Endothelial cell of umbilical vein (primary cell): ENCODE measurements around the gene DCLK1. TPM values are rescaled to one million over a fixed set of nuclear protein-coding genes. Genes with fewer than 3 reads are reported as not detected.

Experiments
- BruUV-seq: library from RNA; stranded (reverse); fragments of 400-500 nt; replicated peaks from 2 replicates; lab custom pipeline; 2021; lab: Mats Ljungman, UMichigan
- CTCF ChIA-PET: fragments of 300-600, 350-600 bp; sonication (Branson Sonifier 250); formaldehyde crosslinking; loops from one replicate; lab custom pipeline; 2021; ENCODE audit warnings: antibody characterized with exemption, inconsistent platforms; lab: Charles Lee
- POLR2A ChIA-PET: fragments of 300-600, 350-600 bp; sonication (Branson Sonifier 250); formaldehyde crosslinking; loops from one replicate; lab custom pipeline; 2021; ENCODE audit warnings: antibody characterized with exemption, inconsistent platforms; lab: Charles Lee
- DNase-seq: peaks from one replicate; pipeline ENCODE4 v3.0.0-alpha.2; 2011; ENCODE audit warnings: low read depth, low spot score
- FAIRE-seq: peaks from 2 replicates; lab custom pipeline; 2011; peaks lifted over from hg19 to GRCh38; lab: Jason Lieb, UNC
- H2AFZ ChIP-seq: 2 replicates; pipeline ENCODE4 v1.6.0; 2012; ENCODE audit warnings: low read depth, low read length, control low read depth, inconsistent platforms
- H3K27ac ChIP-seq: 2 replicates; pipeline ENCODE4 v1.5.1; 2011; ENCODE audit warnings: low read depth, mild to moderate bottlenecking, control low read depth, low read length, moderate library complexity; ENCODE audit not compliant: insufficient read depth
- H3K27me3 ChIP-seq, 2 experiments: 2 replicates each; pipeline versions ENCODE4 v1.6.0 to v1.6.1; 2011; ENCODE audit warnings: low read length in 2 of 2, mixed read lengths in 1 of 2; ENCODE audit not compliant: control insufficient read depth in 2 of 2, insufficient read depth in 2 of 2
- H3K36me3 ChIP-seq, 2 experiments: 2 replicates in 1 of 2; 3 replicates in 1 of 2; pipeline ENCODE4 v1.5.1; 2011; ENCODE audit warnings: low read length in 2 of 2, mild to moderate bottlenecking in 1 of 2, moderate library complexity in 1 of 2; ENCODE audit not compliant: control insufficient read depth in 2 of 2, insufficient read depth in 2 of 2; ENCODE audit errors: extremely low read depth in 1 of 2
- H3K4me1 ChIP-seq: 3 replicates; pipeline ENCODE4 v1.5.1; 2011; ENCODE audit warnings: mild to moderate bottlenecking, low read length; ENCODE audit not compliant: control insufficient read depth, insufficient read depth; ENCODE audit errors: extremely low read depth
- H3K4me2 ChIP-seq: 2 replicates; pipeline ENCODE4 v1.6.1; 2011; ENCODE audit warnings: low read length, control low read depth, mixed read lengths; ENCODE audit not compliant: insufficient read depth
- H3K4me3 ChIP-seq, 3 experiments: fragments of 200-600 bp in 1 of 3; sonication (generic), shearing (Covaris generic) in 1 of 3; replicated peaks in 1 of 3; 2 replicates each; pipeline ENCODE4 v1.5.1; 2011 to 2016; ENCODE audit warnings: control low read depth in 3 of 3, low read length in 3 of 3, mild to moderate bottlenecking in 2 of 3, inconsistent platforms in 1 of 3, low read depth in 1 of 3, moderate library complexity in 1 of 3; ENCODE audit not compliant: insufficient read depth in 1 of 3
- H3K79me2 ChIP-seq: 2 replicates; pipeline ENCODE4 v1.6.0; 2012; ENCODE audit warnings: low read length, inconsistent platforms; ENCODE audit not compliant: control insufficient read depth, insufficient read depth
- H3K9ac ChIP-seq: replicated peaks from 2 replicates; pipeline ENCODE3; 2011; ENCODE audit warnings: low read length, control low read depth; ENCODE audit not compliant: insufficient read depth; ENCODE audit errors: extremely low read depth
- H3K9me1 ChIP-seq: replicated peaks from 3 replicates; pipeline ENCODE4 v1.6.0; 2011; ENCODE audit warnings: mild to moderate bottlenecking, low read length; ENCODE audit not compliant: control insufficient read depth, insufficient read depth; ENCODE audit errors: extremely low read depth
- H3K9me3 ChIP-seq: replicated peaks from 2 replicates; pipeline ENCODE4 v1.5.1; 2012; ENCODE audit warnings: low read length, inconsistent platforms; ENCODE audit not compliant: control insufficient read depth, insufficient read depth
- H4K20me1 ChIP-seq: replicated peaks from 2 replicates; pipeline ENCODE3; 2011; ENCODE audit warnings: mild to moderate bottlenecking, low read length; ENCODE audit not compliant: control insufficient read depth, insufficient read depth; ENCODE audit errors: extremely low read depth
- CTCF ChIP-seq, 2 donors: IDR thresholded peaks; 1 replicate in 1 of 2; 2 replicates in 1 of 2; pipeline ENCODE4 v1.5.1; 2011; ENCODE audit warnings: low read length in 2 of 2, mild to moderate bottlenecking in 2 of 2, moderate library complexity in 2 of 2, control low read depth in 1 of 2, inconsistent platforms in 1 of 2, low read depth in 1 of 2; ENCODE audit not compliant: insufficient read depth in 1 of 2; ENCODE audit errors: extremely low read depth in 1 of 2
- EZH2 ChIP-seq: IDR thresholded peaks from 2 replicates; pipeline ENCODE4 v1.6.1; 2012; ENCODE audit warnings: borderline replicate concordance, low read depth, mild to moderate bottlenecking, moderate library complexity, low read length, inconsistent platforms; ENCODE audit not compliant: severe bottlenecking
- FOS ChIP-seq: IDR thresholded peaks from 2 replicates; pipeline ENCODE4 v1.6.1; 2011; ENCODE audit warnings: mild to moderate bottlenecking, low read length, moderate library complexity, borderline replicate concordance; ENCODE audit not compliant: insufficient read depth
- GATA2 ChIP-seq: IDR thresholded peaks from 2 replicates; pipeline ENCODE4 v1.7.0; 2011; ENCODE audit warnings: low read depth, mild to moderate bottlenecking, moderate library complexity, mixed read lengths, low read length; ENCODE audit not compliant: insufficient read length, insufficient read depth
- JUN ChIP-seq: IDR thresholded peaks from 2 replicates; pipeline ENCODE4 v1.6.1; 2011; ENCODE audit warnings: borderline replicate concordance, low read depth; ENCODE audit not compliant: insufficient read length, insufficient read depth
- MAX ChIP-seq: IDR thresholded peaks from 2 replicates; pipeline ENCODE4 v1.6.1; 2011; ENCODE audit not compliant: insufficient read depth, insufficient read length
- MYC ChIP-seq: IDR thresholded peaks from one replicate; pipeline ENCODE4 v1.6.1; 2011; ENCODE audit warnings: mild to moderate bottlenecking, low read depth, low read length
- POLR2A ChIP-seq: IDR thresholded peaks from 2 replicates; pipeline ENCODE4 v1.6.1; 2012; ENCODE audit warnings: low read depth, mild to moderate bottlenecking, control low read depth, low read length
- POLR2AphosphoS5 ChIP-seq: IDR thresholded peaks from 2 replicates; pipeline ENCODE4 v1.6.1; 2012; ENCODE audit warnings: low read depth, mild to moderate bottlenecking, control low read depth, low read length, moderate library complexity; ENCODE audit not compliant: insufficient read depth
- dilution Hi-C: fragments of 300-500 bp; cut with MboI; formaldehyde crosslinking; loops from one replicate; pipeline ENCODE4 v1.15.0; 2019; ENCODE audit warnings: low sequenced_read_pairs; ENCODE audit not compliant: extremely low pct_ligation_motif_present
- intact Hi-C: fragments of 100-400 bp; cut with micrococcal nuclease; formaldehyde crosslinking; loops from one replicate; pipeline ENCODE4 v1.10.0; 2022
- polyA plus RNA-seq, 4 experiments: library from polyadenylated mRNA; depleted of rRNA in 3 of 4; stranded (reverse) in 3 of 4; unstranded in 1 of 4; fragments of >200 nt; gene quantifications; 2 replicates each; pipeline versions ENCODE4 v1.2.1 to v1.2.3, GENCODE V29; 2011 to 2012; ENCODE audit warnings: missing spikeins in 1 of 4
- total RNA-seq: library from RNA; stranded (reverse); gene quantifications from 2 replicates; pipeline ENCODE4 v1.2.3, GENCODE V29; 2021

The DCLK1 gene
- total and polyA plus RNA-seq, 2 donors (not counting 3 experiments of a cell fraction or from before 2014, with no cell fraction given): 0.28 to 3.9 TPM

GRCh38 chr13:35854286-35854685, 276.9 kb downstream of the DCLK1 start:
- TF ChIP-seq EZH2: no peak
- no peak for TF ChIP-seq MAX
- no peak for TF ChIP-seq FOS
- no peak for TF ChIP-seq JUN
- no peak for TF ChIP-seq MYC
- no peak for TF ChIP-seq CTCF (IDR thresholded peaks at IDR 0.05; ENCODE audit: extremely low read depth in 1 of 2, insufficient read depth in 1 of 2, low read depth in 1 of 2, low read length in 2 of 2)
- TF ChIP-seq GATA2: no peak
- TF ChIP-seq POLR2A: no peak
- TF ChIP-seq POLR2AphosphoS5: no peak
- Histone ChIP-seq H3K4me2 (no peak overlapping the region), H3K9ac (no peak overlapping the region), H3K4me3 (no peak overlapping the region), H3K9me3 (no peaks in the 10 kb centered on the region), H3K9me1 (no peaks in the 10 kb centered on the region), H3K27ac (no peak overlapping the region), H3K27me3 (no peaks in the 10 kb centered on the region), H3K36me3 (no peaks in the 10 kb centered on the region), H4K20me1 (no peaks in the 10 kb centered on the region), H3K4me1 (peaks cover 8% of the 10 kb centered on the region), H3K79me2 (no peaks in the 10 kb centered on the region), H2AFZ (no peak overlapping the region)
- dilution Hi-C loops: no loop called here
- ChIA-PET CTCF (interaction anchor here (3.2 kb wide), 1 partner anchor 35 kb away, joined by 12 read pairs; no protein-coding TSS in a partner anchor), POLR2A (interaction anchor here (0.6 kb wide), 1 partner anchor 15 kb away, joined by 3 read pairs; no protein-coding TSS in a partner anchor)
- DNase-seq (no peak), FAIRE-seq (no peak)
- intact Hi-C loops: no loop called here
- BruUV-seq: no TSS peak
